Measurements from ENCODE around the gene ART1. TPM values are rescaled to one million over a fixed set of nuclear protein-coding genes. Genes with fewer than 3 reads are reported as not detected.

The ART1 gene
- total RNA-seq, 1 donor from 2014 or later, result 1.0 TPM

GRCh38 chr11:3669742-3670183 lies 24.8 kb downstream of the ART1 start:
- H3K9me3 ChIP-seq, result no peaks in the 10 kb centered on the region
- H3K4me3 ChIP-seq, result no peak overlapping the region
- H3K4me1 ChIP-seq, result no peaks in the 10 kb centered on the region
- no peak for TF ChIP-seq CTCF (IDR thresholded peaks at IDR 0.05)
- DNase-seq (no peak), ATAC-seq (no peak)
- intact Hi-C loops (cut with DNase I), result no loop called here
- no peak overlapping the region for H3K27ac ChIP-seq
- H3K36me3 ChIP-seq, result peaks cover 88% of the 10 kb centered on the region
- no peaks in the 10 kb centered on the region for H3K27me3 ChIP-seq (ENCODE audit: low read depth)

- H3K9me3 ChIP-seq, result no peaks in the 10 kb centered on the region
- intact Hi-C loops (cut with DNase I), result no loop called here
- ATAC-seq, result no peak
Observed at GRCh38 chr11:3671334-3672254, 26.7 kb downstream of the ART1 start, which contains the start of gene CHRNA10. Gene CHRNA10 (minus strand): TSS chr11:3671384. CDS start chr11:3671312, 72 bp downstream.

GRCh38 chr11:3674189-3674588 lies 29.3 kb downstream of the ART1 start:
- ATAC-seq, result no peak
- intact Hi-C loops (cut with DNase I), result no loop called here
- Histone ChIP-seq H3K9me3 (no peaks in the 10 kb centered on the region), H3K27me3 (ENCODE audit: low read depth) (no peaks in the 10 kb centered on the region), H3K36me3 (peaks cover 97% of the 10 kb centered on the region), H3K27ac (no peak overlapping the region), H3K4me1 (no peaks in the 10 kb centered on the region), H3K4me3 (no peak overlapping the region)
- no peak for DNase-seq
- TF ChIP-seq CTCF (IDR thresholded peaks at IDR 0.05), result no peak

More at GRCh38 chr11:3671334-3672254, 26.7 kb downstream of the ART1 start, which contains the start of gene CHRNA10:
- H3K4me3 ChIP-seq, result no peak within 1 kb of the TSS
- H3K4me1 ChIP-seq, result no peaks in the 10 kb centered on the region
- TF ChIP-seq CTCF (IDR thresholded peaks at IDR 0.05), result no peak
- H3K36me3 ChIP-seq, result peaks cover 90% of the 10 kb centered on the region
- no peak for DNase-seq
- H3K27me3 ChIP-seq (ENCODE audit: low read depth), result no peaks in the 10 kb centered on the region
- H3K27ac ChIP-seq, result no peak within 1 kb of the TSS

- Histone ChIP-seq H3K27ac (no peak overlapping the region), H3K36me3 (peaks cover 100% of the 10 kb centered on the region), H3K4me1 (no peaks in the 10 kb centered on the region), H3K4me3 (no peak overlapping the region), H3K27me3 (ENCODE audit: low read depth) (no peaks in the 10 kb centered on the region), H3K9me3 (no peaks in the 10 kb centered on the region)
- DNase-seq, result no peak
- ATAC-seq, result no peak
- intact Hi-C loops (cut with DNase I), result no loop called here
- no peak for TF ChIP-seq CTCF (IDR thresholded peaks at IDR 0.05)
Observed at GRCh38 chr11:3675971-3676370, 31.0 kb downstream of the ART1 start.

- Histone ChIP-seq H3K27me3 (ENCODE audit: low read depth) (no peaks in the 10 kb centered on the region), H3K4me1 (no peaks in the 10 kb centered on the region), H3K36me3 (peaks cover 100% of the 10 kb centered on the region), H3K9me3 (no peaks in the 10 kb centered on the region), H3K27ac (no peak overlapping the region), H3K4me3 (no peak overlapping the region)
- intact Hi-C loops (cut with DNase I), result no loop called here
- no peak for TF ChIP-seq CTCF (IDR thresholded peaks at IDR 0.05)
- DNase-seq (no peak), ATAC-seq (no peak)
Observed at GRCh38 chr11:3679077-3679476, 34.1 kb downstream of the ART1 start.
